HG02571 (cell line): ENCODE data around the gene ARHGAP22.

ENCODE experiments used
- ATAC-seq: cut with Tn5 transposase; IDR thresholded peaks from one replicate; pipeline ENCODE4 v1.9.1; 2021; ENCODE audit warnings: mild to moderate bottlenecking, moderate library complexity; ENCODE audit not compliant: unreplicated experiment

The ARHGAP22 gene

GRCh38 chr10:48633381-48634197, 28.7 kb upstream of the ARHGAP22 start:
- no peak for ATAC-seq

GRCh38 chr10:48632166-48632565, 27.3 kb upstream of the ARHGAP22 start:
- ATAC-seq, result no peak

GRCh38 chr10:48627984-48628609, 23.2 kb upstream of the ARHGAP22 start:
- no peak for ATAC-seq

GRCh38 chr10:48626986-48627731, 22.3 kb upstream of the ARHGAP22 start:
- no peak for ATAC-seq

GRCh38 chr10:48626447-48626846, 21.6 kb upstream of the ARHGAP22 start:
- ATAC-seq, result no peak

- no peak for ATAC-seq
Observed at GRCh38 chr10:48625826-48626134, 20.9 kb upstream of the ARHGAP22 start.

GRCh38 chr10:48623607-48624132, 18.8 kb upstream of the ARHGAP22 start:
- ATAC-seq, result no peak

GRCh38 chr10:48623009-48623408, 18.1 kb upstream of the ARHGAP22 start:
- no peak for ATAC-seq

GRCh38 chr10:48620719-48621118, 15.8 kb upstream of the ARHGAP22 start:
- no peak for ATAC-seq

- no peak for ATAC-seq
Observed at GRCh38 chr10:48616436-48616835, 11.6 kb upstream of the ARHGAP22 start.

GRCh38 chr10:48614481-48615390, 9.9 kb upstream of the ARHGAP22 start:
- no peak for ATAC-seq

- no peak for ATAC-seq
Observed at GRCh38 chr10:48613016-48613415, 8.1 kb upstream of the ARHGAP22 start.

GRCh38 chr10:48612236-48612943, 7.5 kb upstream of the ARHGAP22 start:
- no peak for ATAC-seq

- ATAC-seq, result no peak
Observed at GRCh38 chr10:48611133-48611532, 6.3 kb upstream of the ARHGAP22 start.

- ATAC-seq, result no peak
Observed at GRCh38 chr10:48610585-48611093, 5.8 kb upstream of the ARHGAP22 start.

GRCh38 chr10:48609899-48610584, 5.2 kb upstream of the ARHGAP22 start:
- no peak for ATAC-seq

- ATAC-seq, result no peak
Observed at GRCh38 chr10:48609441-48609840, 4.6 kb upstream of the ARHGAP22 start.

- ATAC-seq, result no peak
Observed at GRCh38 chr10:48608976-48609375, 4.1 kb upstream of the ARHGAP22 start.

GRCh38 chr10:48608279-48608681, 3.4 kb upstream of the ARHGAP22 start:
- ATAC-seq, result peak; percentile 87
